Vagina (tissue), 2 donors: ENCODE measurements around the gene DUOXA1.
"Not testable (repeated sequence)": the region's sequence is repeated elsewhere in the genome, so short reads cannot be mapped to it uniquely, and the experiment has no call there.

ENCODE experiments used
- POLR2A ChIP-seq, 2 donors: fragments of 450-650 bp; IDR thresholded peaks; one replicate each; pipeline ENCODE4 v1.6.1; 2017; ENCODE audit warnings: antibody characterized with exemption in 2 of 2, mild to moderate bottlenecking in 2 of 2, moderate library complexity in 2 of 2
- TF ChIP-seq, protein P1 (sequence below), 3 experiments: fragments of 450-650 bp in 2 of 3; fragments of 200-600 bp in 1 of 3; sonication (generic) in 1 of 3; IDR thresholded peaks; one replicate each; pipeline ENCODE4 v1.5.1; 2017 to 2019; ENCODE audit warnings: antibody characterized with exemption in 3 of 3, mild to moderate bottlenecking in 2 of 3, moderate library complexity in 2 of 3

DNA sequence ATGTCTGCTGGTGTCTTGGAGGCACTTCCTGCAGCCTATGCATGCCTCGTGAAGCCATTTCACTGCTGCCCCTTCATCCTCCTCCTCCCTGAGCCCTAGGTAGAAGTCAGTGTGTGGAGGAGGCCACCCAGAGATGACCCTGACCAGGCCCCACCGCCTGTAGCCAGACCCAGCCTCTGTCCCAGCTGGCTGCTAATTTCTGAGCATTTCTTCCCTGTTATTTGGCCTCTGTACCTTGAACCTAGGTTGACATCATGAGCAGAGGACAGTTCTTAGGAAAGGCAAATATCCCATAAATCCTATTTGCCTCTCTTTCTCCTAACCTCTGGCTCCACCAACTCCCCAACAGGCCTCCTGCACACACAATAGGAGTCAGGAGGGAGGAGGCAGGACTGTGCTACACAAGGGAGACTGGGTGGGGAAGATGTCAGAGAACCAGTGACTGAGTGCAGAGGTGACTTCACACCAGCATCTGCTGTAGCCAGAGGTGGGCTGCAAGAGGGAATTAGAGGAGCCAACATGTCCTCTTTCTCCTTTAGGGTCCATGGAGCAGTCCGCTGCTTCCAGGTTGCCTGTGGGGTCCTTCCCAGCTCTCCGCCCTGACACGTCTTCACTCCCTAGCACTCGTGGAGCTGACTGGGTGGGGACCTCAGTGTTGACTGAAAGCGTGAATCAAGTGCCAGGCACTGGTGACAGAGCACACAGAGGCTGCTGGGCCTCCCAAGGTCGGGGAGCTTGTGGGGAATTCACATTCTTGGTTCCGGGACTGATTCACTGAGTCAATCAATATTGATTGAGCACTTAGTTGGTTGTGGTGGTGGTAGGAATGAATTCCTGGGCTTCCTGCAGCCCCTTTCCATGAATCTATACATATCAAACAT is 54.0 kb downstream of the DUOXA1 start:
- TF ChIP-seq, protein P1, sequence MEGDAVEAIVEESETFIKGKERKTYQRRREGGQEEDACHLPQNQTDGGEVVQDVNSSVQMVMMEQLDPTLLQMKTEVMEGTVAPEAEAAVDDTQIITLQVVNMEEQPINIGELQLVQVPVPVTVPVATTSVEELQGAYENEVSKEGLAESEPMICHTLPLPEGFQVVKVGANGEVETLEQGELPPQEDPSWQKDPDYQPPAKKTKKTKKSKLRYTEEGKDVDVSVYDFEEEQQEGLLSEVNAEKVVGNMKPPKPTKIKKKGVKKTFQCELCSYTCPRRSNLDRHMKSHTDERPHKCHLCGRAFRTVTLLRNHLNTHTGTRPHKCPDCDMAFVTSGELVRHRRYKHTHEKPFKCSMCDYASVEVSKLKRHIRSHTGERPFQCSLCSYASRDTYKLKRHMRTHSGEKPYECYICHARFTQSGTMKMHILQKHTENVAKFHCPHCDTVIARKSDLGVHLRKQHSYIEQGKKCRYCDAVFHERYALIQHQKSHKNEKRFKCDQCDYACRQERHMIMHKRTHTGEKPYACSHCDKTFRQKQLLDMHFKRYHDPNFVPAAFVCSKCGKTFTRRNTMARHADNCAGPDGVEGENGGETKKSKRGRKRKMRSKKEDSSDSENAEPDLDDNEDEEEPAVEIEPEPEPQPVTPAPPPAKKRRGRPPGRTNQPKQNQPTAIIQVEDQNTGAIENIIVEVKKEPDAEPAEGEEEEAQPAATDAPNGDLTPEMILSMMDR (IDR thresholded peaks at IDR 0.05) = not testable (repeated sequence)
- TF ChIP-seq POLR2A (IDR thresholded peaks at IDR 0.05) = not testable (repeated sequence)
